ENCODE data around the gene MAPKBP1. TPM values are rescaled to one million over a fixed set of nuclear protein-coding genes. Genes with fewer than 3 reads are reported as not detected.

MAPKBP1 gene
- total and polyA plus RNA-seq, 2 of the 13 experiments (the other 11 are each of a cell fraction or from before 2014, with no cell fraction given), result 3.0 to 7.3 TPM

DNA sequence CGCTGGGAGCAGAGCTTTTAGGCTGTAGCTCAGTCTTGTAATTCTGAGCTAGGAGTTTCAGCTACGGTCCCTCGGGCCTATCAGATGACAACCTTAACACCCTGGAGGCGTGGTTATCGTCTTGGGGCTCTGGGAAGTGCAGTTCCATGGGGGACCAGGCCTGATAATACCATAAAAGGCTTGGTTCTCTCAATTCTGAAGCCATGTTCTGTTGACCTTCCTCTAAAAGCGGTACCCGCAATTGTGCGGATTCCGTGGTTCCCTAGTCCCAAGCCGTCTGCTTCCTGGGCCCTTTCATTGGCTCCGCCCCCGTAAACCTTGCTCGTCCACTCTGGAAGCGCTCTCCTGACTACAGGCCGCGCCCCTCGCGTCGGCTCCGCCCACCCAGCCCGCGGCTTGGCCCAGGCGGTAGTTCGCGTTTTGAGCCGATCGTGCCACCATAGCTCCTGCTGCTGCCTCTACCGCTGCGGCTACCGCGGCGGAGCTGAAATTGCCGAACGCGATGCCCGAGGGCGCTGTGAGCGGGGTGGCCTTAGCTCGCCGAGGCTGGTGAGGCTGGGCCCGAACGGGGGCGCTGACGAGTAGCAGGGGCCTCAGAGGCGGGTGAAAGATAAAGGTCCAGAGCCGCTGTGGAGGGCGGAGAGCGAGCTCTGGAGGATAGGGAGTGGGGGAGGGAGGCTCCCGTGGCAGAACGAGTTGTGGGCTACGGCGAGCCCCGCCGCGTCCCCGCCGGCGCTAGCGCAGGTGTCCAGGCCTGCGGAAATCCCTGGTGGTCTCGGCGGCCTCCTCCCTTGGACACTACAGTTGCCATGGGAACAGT, at the start of gene MAPKBP1 (continued):
- 0 out of 2 replicates have a peak, but pooled peaks have one; percentile 43 for TF ChIP-seq ZFP41 (CRISPR knock-in tag; IDR thresholded peaks at IDR 0.05; ENCODE audit: borderline replicate concordance)
- no peak for TF ChIP-seq CCAR2 (optimal IDR thresholded peaks at IDR 0.05; ENCODE audit: low read depth, low read length)
- peak; percentile 98; the same call in 1 of the 2 replicates for TF ChIP-seq ZNF788 (CRISPR knock-in tag; IDR thresholded peaks at IDR 0.05; ENCODE audit: borderline replicate concordance)
- peak; percentile 57; the same call in 1 of the 2 replicates for TF ChIP-seq SSRP1 (CRISPR knock-in tag; IDR thresholded peaks at IDR 0.05)
- peak; percentile 80; the same call in 1 of the 2 replicates for TF ChIP-seq SMYD3 (CRISPR knock-in tag; IDR thresholded peaks at IDR 0.05)
- TF ChIP-seq RBFOX2 (IDR thresholded peaks at IDR 0.05; ENCODE audit: low read depth, low read length), result peak; percentile 65
- TF ChIP-seq PHB2 (IDR thresholded peaks at IDR 0.05; ENCODE audit: partially characterized antibody), result no peak
- no peak for TF ChIP-seq ZIK1 (CRISPR knock-in tag; IDR thresholded peaks at IDR 0.05; ENCODE audit: borderline replicate concordance, low read depth)
- TF ChIP-seq PLRG1 (conservative IDR thresholded peaks at IDR 0.05), result no peak
- TF ChIP-seq RFX5 (IDR thresholded peaks at IDR 0.05; ENCODE audit: low read depth, low read length), result no peak; the same call in 1 of the 2 replicates
- peak; percentile 91 for TF ChIP-seq ZBTB38 (CRISPR knock-in tag; IDR thresholded peaks at IDR 0.05)
- no peak for TF ChIP-seq ATF7 (IDR thresholded peaks at IDR 0.05)
- peak; percentile 73; the same call in 1 of the 2 replicates for TF ChIP-seq ATF7 (CRISPR knock-in tag; IDR thresholded peaks at IDR 0.05)
- TF ChIP-seq, protein P1, sequence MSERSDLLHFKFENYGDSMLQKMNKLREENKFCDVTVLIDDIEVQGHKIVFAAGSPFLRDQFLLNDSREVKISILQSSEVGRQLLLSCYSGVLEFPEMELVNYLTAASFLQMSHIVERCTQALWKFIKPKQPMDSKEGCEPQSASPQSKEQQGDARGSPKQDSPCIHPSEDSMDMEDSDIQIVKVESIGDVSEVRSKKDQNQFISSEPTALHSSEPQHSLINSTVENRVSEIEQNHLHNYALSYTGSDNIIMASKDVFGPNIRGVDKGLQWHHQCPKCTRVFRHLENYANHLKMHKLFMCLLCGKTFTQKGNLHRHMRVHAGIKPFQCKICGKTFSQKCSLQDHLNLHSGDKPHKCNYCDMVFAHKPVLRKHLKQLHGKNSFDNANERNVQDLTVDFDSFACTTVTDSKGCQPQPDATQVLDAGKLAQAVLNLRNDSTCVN (CRISPR knock-in tag; IDR thresholded peaks at IDR 0.05; ENCODE audit: borderline replicate concordance), result peak; percentile 87
- TF ChIP-seq, protein P2, sequence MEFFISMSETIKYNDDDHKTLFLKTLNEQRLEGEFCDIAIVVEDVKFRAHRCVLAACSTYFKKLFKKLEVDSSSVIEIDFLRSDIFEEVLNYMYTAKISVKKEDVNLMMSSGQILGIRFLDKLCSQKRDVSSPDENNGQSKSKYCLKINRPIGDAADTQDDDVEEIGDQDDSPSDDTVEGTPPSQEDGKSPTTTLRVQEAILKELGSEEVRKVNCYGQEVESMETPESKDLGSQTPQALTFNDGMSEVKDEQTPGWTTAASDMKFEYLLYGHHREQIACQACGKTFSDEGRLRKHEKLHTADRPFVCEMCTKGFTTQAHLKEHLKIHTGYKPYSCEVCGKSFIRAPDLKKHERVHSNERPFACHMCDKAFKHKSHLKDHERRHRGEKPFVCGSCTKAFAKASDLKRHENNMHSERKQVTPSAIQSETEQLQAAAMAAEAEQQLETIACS (CRISPR knock-in tag; IDR thresholded peaks at IDR 0.05), result no peak
- TF ChIP-seq, protein P3, sequence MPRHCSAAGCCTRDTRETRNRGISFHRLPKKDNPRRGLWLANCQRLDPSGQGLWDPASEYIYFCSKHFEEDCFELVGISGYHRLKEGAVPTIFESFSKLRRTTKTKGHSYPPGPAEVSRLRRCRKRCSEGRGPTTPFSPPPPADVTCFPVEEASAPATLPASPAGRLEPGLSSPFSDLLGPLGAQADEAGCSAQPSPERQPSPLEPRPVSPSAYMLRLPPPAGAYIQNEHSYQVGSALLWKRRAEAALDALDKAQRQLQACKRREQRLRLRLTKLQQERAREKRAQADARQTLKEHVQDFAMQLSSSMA (CRISPR knock-in tag; IDR thresholded peaks at IDR 0.05), result peak; percentile 80; the same call in 1 of the 2 replicates
- 0 out of 2 replicates have a peak, but pooled peaks have one; percentile 77 for TF ChIP-seq ZNF329 (CRISPR knock-in tag; IDR thresholded peaks at IDR 0.05; ENCODE audit: low read depth)
- TF ChIP-seq, protein P4, sequence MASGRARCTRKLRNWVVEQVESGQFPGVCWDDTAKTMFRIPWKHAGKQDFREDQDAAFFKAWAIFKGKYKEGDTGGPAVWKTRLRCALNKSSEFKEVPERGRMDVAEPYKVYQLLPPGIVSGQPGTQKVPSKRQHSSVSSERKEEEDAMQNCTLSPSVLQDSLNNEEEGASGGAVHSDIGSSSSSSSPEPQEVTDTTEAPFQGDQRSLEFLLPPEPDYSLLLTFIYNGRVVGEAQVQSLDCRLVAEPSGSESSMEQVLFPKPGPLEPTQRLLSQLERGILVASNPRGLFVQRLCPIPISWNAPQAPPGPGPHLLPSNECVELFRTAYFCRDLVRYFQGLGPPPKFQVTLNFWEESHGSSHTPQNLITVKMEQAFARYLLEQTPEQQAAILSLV (CRISPR knock-in tag; IDR thresholded peaks at IDR 0.05; ENCODE audit: borderline replicate concordance), result peak; percentile 76
- TF ChIP-seq SKI (IDR thresholded peaks at IDR 0.05; ENCODE audit: partially characterized antibody), result no peak
- TF ChIP-seq, protein P5, sequence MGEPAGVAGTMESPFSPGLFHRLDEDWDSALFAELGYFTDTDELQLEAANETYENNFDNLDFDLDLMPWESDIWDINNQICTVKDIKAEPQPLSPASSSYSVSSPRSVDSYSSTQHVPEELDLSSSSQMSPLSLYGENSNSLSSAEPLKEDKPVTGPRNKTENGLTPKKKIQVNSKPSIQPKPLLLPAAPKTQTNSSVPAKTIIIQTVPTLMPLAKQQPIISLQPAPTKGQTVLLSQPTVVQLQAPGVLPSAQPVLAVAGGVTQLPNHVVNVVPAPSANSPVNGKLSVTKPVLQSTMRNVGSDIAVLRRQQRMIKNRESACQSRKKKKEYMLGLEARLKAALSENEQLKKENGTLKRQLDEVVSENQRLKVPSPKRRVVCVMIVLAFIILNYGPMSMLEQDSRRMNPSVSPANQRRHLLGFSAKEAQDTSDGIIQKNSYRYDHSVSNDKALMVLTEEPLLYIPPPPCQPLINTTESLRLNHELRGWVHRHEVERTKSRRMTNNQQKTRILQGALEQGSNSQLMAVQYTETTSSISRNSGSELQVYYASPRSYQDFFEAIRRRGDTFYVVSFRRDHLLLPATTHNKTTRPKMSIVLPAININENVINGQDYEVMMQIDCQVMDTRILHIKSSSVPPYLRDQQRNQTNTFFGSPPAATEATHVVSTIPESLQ (CRISPR knock-in tag; conservative IDR thresholded peaks at IDR 0.05), result no peak
- TF ChIP-seq, protein P6, sequence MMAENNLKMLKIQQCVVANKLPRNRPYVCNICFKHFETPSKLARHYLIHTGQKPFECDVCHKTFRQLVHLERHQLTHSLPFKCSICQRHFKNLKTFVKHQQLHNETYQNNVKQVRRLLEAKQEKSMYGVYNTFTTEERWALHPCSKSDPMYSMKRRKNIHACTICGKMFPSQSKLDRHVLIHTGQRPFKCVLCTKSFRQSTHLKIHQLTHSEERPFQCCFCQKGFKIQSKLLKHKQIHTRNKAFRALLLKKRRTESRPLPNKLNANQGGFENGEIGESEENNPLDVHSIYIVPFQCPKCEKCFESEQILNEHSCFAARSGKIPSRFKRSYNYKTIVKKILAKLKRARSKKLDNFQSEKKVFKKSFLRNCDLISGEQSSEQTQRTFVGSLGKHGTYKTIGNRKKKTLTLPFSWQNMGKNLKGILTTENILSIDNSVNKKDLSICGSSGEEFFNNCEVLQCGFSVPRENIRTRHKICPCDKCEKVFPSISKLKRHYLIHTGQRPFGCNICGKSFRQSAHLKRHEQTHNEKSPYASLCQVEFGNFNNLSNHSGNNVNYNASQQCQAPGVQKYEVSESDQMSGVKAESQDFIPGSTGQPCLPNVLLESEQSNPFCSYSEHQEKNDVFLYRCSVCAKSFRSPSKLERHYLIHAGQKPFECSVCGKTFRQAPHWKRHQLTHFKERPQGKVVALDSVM (CRISPR knock-in tag; IDR thresholded peaks at IDR 0.05), result peak; percentile 81
